ENCODE measurements around the gene ZFP36L2.

ZFP36L2 gene

DNA sequence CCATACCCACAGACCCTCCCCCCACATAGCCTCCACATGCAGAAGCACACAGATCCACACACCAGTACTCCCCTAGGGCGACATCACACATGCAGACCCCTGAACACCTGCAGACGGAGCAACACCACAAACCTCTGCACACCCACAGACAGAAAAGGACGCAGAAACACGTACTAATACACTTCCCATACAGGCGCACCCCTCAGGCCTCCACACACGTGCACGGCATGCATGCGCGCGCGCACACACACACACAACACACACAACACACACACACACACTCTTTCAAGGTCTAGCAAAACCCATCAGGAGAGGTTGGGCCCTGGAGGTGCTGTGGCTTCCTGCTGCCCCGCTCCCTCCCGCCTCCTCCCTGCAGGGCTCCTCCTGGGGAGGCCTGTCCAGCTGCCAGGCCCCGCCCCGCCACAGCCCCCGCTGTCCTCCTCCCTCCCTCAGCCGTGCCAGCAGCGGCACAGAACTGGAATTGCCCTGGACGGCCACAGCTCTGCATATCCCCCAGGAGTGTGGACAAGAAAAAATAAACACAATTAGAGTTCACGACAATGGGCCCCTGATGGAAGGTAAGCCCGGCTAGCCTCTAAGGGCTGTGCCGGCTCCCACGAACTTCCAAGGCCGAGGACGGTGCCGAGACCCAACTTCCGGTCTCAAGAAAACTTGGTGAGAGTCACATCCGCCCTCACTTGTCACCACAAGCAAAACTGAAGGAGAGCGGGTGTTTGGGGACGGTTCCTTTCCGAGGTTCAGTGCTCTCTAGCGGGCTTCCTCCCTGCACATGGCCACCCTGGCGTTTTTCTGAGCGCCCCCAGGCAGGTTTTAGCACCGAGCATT is 6.8 kb downstream of the ZFP36L2 start (continued):
- TF ChIP-seq KLF16 (tag by site-specific recombination; IDR thresholded peaks at IDR 0.05) (0 out of 2 replicates have a peak, but pooled peaks have one; percentile 77), ZNF747 (tag by site-specific recombination; IDR thresholded peaks at IDR 0.05) (no peak), SCRT1 (tag by site-specific recombination; IDR thresholded peaks at IDR 0.05; ENCODE audit: borderline replicate concordance) (peak; percentile 4; the same call in 1 of the 2 replicates), ZNF585B (tag by site-specific recombination; IDR thresholded peaks at IDR 0.05) (no peak), ZBTB26 (tag by site-specific recombination; optimal IDR thresholded peaks at IDR 0.05) (peak; percentile 76), ZNF302 (tag by site-specific recombination; IDR thresholded peaks at IDR 0.05; ENCODE audit: low read depth) (no peak), ZNF16 (tag by site-specific recombination; IDR thresholded peaks at IDR 0.05; ENCODE audit: low read depth) (no peak), GLIS2 (tag by site-specific recombination; IDR thresholded peaks at IDR 0.05) (peak; percentile 91), ZNF280D (tag by site-specific recombination; IDR thresholded peaks at IDR 0.05) (no peak), ZXDB (tag by site-specific recombination; IDR thresholded peaks at IDR 0.05) (peak; percentile 72), YY2 (tag by site-specific recombination; IDR thresholded peaks at IDR 0.05) (no peak), ZNF133 (tag by site-specific recombination; IDR thresholded peaks at IDR 0.05) (no peak), ELK4 (IDR thresholded peaks at IDR 0.05; ENCODE audit: borderline replicate concordance, low read depth, low read length) (no peak), ZNF654 (tag by site-specific recombination; IDR thresholded peaks at IDR 0.05; ENCODE audit: low read depth) (no peak), ZNF423 (tag by site-specific recombination; IDR thresholded peaks at IDR 0.05) (peak; percentile 80), HOXC10 (CRISPR knock-in tag; IDR thresholded peaks at IDR 0.05) (no peak), ZFP69B (tag by site-specific recombination; IDR thresholded peaks at IDR 0.05) (no peak), ZSCAN4 (tag by site-specific recombination; IDR thresholded peaks at IDR 0.05) (peak; percentile 91), ZNF18 (tag by site-specific recombination; IDR thresholded peaks at IDR 0.05) (0 out of 2 replicates have a peak, but pooled peaks have one; percentile 45), BCL11A (tag by site-specific recombination; IDR thresholded peaks at IDR 0.05; ENCODE audit: low read depth) (no peak), ZNF155 (tag by site-specific recombination; IDR thresholded peaks at IDR 0.05) (no peak), TRIM28 (IDR thresholded peaks at IDR 0.05; ENCODE audit: borderline replicate concordance, low read length) (no peak), ZNF791 (tag by site-specific recombination; IDR thresholded peaks at IDR 0.05) (no peak), GLI4 (tag by site-specific recombination; IDR thresholded peaks at IDR 0.05) (no peak)
- TF ChIP-seq, protein P1, sequence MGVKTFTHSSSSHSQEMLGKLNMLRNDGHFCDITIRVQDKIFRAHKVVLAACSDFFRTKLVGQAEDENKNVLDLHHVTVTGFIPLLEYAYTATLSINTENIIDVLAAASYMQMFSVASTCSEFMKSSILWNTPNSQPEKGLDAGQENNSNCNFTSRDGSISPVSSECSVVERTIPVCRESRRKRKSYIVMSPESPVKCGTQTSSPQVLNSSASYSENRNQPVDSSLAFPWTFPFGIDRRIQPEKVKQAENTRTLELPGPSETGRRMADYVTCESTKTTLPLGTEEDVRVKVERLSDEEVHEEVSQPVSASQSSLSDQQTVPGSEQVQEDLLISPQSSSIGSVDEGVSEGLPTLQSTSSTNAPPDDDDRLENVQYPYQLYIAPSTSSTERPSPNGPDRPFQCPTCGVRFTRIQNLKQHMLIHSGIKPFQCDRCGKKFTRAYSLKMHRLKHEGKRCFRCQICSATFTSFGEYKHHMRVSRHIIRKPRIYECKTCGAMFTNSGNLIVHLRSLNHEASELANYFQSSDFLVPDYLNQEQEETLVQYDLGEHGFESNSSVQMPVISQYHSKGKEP (tag by site-specific recombination; IDR thresholded peaks at IDR 0.05), result no peak
- TF ChIP-seq, protein P2, sequence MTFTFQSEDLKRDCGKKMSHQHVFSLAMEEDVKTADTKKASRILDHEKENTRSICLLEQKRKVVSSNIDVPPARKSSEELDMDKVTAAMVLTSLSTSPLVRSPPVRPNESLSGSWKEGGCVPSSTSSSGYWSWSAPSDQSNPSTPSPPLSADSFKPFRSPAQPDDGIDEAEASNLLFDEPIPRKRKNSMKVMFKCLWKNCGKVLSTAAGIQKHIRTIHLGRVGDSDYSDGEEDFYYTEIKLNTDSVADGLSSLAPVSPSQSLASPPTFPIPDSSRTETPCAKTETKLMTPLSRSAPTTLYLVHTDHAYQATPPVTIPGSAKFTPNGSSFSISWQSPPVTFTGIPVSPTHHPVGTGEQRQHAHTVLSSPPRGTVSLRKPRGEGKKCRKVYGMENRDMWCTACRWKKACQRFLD (tag by site-specific recombination; IDR thresholded peaks at IDR 0.05), result no peak
- TF ChIP-seq, protein P3, sequence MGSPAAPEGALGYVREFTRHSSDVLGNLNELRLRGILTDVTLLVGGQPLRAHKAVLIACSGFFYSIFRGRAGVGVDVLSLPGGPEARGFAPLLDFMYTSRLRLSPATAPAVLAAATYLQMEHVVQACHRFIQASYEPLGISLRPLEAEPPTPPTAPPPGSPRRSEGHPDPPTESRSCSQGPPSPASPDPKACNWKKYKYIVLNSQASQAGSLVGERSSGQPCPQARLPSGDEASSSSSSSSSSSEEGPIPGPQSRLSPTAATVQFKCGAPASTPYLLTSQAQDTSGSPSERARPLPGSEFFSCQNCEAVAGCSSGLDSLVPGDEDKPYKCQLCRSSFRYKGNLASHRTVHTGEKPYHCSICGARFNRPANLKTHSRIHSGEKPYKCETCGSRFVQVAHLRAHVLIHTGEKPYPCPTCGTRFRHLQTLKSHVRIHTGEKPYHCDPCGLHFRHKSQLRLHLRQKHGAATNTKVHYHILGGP (tag by site-specific recombination; IDR thresholded peaks at IDR 0.05), result no peak
